Fibroblast of villous mesenchyme (primary cell): Measurements from ENCODE around the gene CHP2. TPM values are rescaled to one million over a fixed set of nuclear protein-coding genes. Genes with fewer than 3 reads are reported as not detected.
"Not testable (repeated sequence)": the region's sequence is repeated elsewhere in the genome, so short reads cannot be mapped to it uniquely, and the experiment has no call there.

Source experiments
- DNase-seq: peaks from one replicate; pipeline ENCODE4 v3.0.0-alpha.2; 2010; ENCODE audit warnings: low read depth
- H3K4me3 ChIP-seq: 2 replicates; pipeline ENCODE4 v1.5.1; 2011; ENCODE audit warnings: low read depth, mild to moderate bottlenecking, low read length
- CTCF ChIP-seq: IDR thresholded peaks from 2 replicates; pipeline ENCODE4 v1.5.1; 2012; ENCODE audit warnings: low read depth, mild to moderate bottlenecking, low read length; ENCODE audit not compliant: insufficient read depth
- total RNA-seq: library from RNA; depleted of rRNA; stranded (reverse); fragments of >200 nt; gene quantifications from 2 replicates; pipeline ENCODE4 v1.2.3, GENCODE V29; 2012

The CHP2 gene
- total RNA-seq, 1 donor: not detected

DNA sequence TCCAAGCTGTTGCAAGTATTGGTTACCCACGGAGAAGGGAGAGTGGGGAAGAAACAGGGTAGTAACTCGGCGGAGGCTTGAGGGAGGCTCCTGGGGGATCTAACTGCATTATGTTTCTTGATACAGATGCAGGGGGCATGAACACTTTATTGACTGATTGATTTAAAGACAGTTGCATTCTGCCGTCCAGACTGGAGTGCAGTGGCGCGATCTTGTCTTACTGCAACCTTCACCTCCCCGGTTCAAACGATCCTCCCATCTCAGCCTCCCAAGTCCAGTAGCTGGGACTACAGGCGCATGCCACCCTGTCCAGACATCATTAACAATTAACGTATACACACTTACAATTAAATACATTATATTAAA lies 26.7 kb upstream of the CHP2 start:
- no peak for TF ChIP-seq CTCF
- no peak for DNase-seq
- no peak overlapping the region for H3K4me3 ChIP-seq

DNA sequence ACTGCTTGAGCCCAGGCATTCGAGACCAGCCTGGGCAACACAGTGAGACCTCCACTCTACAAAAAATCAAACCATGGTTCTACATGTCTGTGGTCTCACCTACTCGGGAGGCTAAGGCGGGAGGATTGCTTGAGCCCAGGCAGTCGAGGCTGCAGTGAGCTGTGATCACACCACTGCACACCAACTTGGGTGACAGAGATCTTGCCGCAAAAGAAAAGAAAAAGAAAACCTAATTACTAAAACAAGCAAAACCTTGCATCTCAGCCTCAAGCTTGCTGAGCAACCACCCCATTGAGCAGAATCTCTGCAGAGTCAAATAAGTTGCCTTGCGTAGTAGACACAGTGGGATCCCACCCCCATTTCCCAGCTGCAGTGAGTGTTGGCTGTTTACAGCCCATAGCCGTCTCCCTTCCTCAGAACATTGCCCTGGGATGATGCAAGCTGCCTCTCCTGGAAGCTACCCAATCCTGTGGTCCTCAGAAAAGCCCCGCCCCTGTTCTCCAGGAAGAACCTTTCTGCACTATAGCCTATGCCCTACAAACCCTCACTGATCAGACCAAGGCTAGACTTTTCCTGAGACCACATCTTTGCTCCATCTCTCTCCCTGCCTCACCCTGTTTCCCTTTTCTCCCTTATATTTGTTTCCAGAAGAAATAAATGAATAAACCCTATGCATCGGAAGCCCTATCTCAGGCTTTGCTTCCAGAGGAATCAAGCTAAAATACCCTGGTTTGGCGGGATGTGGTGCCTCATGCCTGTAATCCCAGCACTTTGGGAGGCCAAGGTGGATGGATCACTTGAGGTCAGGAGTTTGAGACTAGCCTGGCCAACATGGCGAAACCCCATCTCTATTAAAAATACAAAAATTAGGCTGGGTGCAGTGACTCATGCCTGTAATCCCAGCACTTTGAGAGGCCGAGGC lies 25.1 kb upstream of the CHP2 start:
- no peak for TF ChIP-seq CTCF
- no peak overlapping the region for H3K4me3 ChIP-seq
- DNase-seq: peak; percentile 47

DNA sequence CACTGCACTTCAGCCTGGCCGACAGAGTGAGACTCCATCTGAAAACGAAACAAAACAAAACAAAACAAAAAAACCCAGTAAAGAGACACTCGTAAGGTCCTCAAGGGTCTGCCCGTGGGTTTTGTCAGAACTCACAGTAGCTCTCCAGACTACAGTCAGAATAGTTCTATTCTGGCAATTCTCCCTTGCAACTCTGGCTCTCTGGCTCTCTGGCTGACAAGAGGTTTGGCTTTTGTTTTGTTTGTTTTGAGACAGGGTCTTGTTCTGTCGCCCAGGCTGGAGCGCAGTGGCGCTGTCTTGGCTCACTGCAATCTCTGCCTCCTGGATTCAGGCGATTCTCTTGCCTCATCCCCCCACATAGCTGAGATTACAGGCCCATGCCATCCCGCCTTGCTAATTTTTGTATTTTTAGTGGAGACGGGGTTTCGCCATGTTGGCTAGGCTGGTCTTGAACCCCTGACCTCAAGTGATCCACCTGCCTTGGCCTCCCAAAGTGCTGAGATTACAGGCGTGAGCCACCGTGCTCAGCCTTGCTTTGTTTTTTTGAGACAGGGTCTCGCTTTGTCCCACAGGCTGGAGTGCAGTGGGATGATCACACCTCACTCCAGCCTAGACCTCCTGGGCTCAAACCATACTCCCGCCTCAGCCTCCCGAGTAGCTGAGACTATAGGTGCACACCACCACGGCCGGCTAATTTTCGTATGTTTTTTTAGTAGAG lies 20.5 kb upstream of the CHP2 start:
- no peak overlapping the region for H3K4me3 ChIP-seq
- no peak for DNase-seq
- TF ChIP-seq CTCF: no peak

DNA sequence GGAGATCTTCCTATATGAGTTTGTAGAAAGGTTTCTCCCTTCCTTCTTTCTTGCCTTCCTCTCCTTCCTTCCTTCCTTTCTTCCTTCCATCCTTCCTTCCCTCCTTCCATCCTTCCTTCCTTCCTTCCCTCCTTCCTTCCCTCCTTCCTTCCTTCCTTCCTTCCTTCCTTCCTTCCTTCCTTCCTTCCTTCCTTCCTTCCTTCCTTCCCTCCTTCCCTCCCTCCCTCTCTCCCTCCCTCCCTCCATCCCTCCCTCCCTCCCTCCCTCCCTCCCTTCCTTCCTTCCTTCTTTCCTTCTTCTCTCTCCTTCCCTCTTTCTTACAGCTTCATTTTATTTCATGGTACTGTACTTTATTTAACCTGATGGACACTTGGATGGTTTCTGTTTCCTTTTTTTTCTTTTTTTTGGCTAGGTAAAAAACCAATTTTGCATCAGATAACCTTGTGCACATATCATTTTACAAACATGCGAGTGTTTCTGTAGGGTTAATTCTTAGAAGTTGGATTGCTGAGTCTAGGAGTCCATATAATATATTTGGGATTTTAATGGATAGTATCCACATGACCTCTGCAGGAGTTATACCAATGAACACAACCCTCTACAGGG lies 17.3 kb upstream of the CHP2 start:
- not testable (repeated sequence) for H3K4me3 ChIP-seq, DNase-seq

- H3K4me3 ChIP-seq: no peak overlapping the region
- TF ChIP-seq CTCF: no peak
- DNase-seq: no peak
Observed at GRCh38 chr16:23739516-23739915, 15.3 kb upstream of the CHP2 start.

GRCh38 chr16:23741675-23742303 lies 13.0 kb upstream of the CHP2 start:
- no peak for TF ChIP-seq CTCF
- DNase-seq: no peak
- H3K4me3 ChIP-seq: no peak overlapping the region

- no peak for TF ChIP-seq CTCF
- no peak overlapping the region for H3K4me3 ChIP-seq
- no peak for DNase-seq
Observed at GRCh38 chr16:23742766-23743165, 12.1 kb upstream of the CHP2 start.
